Astrocyte (in vitro differentiated cells and primary cell): ENCODE data around the gene MAP7D3.

ENCODE experiments used
- CTCF ChIP-seq: IDR thresholded peaks from 2 replicates; pipeline ENCODE4 v1.5.1; 2011; ENCODE audit warnings: low read depth, mild to moderate bottlenecking, inconsistent platforms, low read length, moderate library complexity; ENCODE audit not compliant: insufficient read depth
- EZH2 ChIP-seq: IDR thresholded peaks from 2 replicates; pipeline ENCODE4 v1.6.1; 2012; ENCODE audit warnings: mild to moderate bottlenecking, low read length, inconsistent platforms; ENCODE audit not compliant: insufficient read depth

GRCh38 chrX:136251041-136251991, at the start of gene MAP7D3:
- no peak for TF ChIP-seq CTCF
- no peak for TF ChIP-seq EZH2
